Neural cell (in vitro differentiated cells): ENCODE data around the gene PHOX2A.

Experiments
- CTCF ChIP-seq: fragments of 450-650 bp; IDR thresholded peaks from 2 replicates; pipeline ENCODE4 v1.5.1; 2014; ENCODE audit warnings: antibody characterized with exemption, mild to moderate bottlenecking, moderate library complexity; ENCODE audit not compliant: poor library complexity, severe bottlenecking
- EP300 ChIP-seq: fragments of 450-650 bp; conservative IDR thresholded peaks from 2 replicates; pipeline ENCODE4 v1.6.1; 2014; ENCODE audit warnings: antibody characterized with exemption, mild to moderate bottlenecking, moderate library complexity; ENCODE audit not compliant: poor library complexity, severe bottlenecking
- EZH2 ChIP-seq: fragments of 200-600, 300-800 bp; shearing (Covaris generic), sonication (generic); IDR thresholded peaks from 2 replicates; pipeline ENCODE4 v1.6.1; 2014; ENCODE audit warnings: antibody characterized with exemption, low read length, borderline replicate concordance, mild to moderate bottlenecking; ENCODE audit not compliant: insufficient read depth, poor library complexity, severe bottlenecking
- MXI1 ChIP-seq: fragments of 450-650 bp; conservative IDR thresholded peaks from 2 replicates; pipeline ENCODE4 v1.6.1; 2014; ENCODE audit warnings: antibody characterized with exemption, mild to moderate bottlenecking; ENCODE audit not compliant: poor library complexity, severe bottlenecking
- RAD21 ChIP-seq: fragments of 450-650 bp; conservative IDR thresholded peaks from 2 replicates; pipeline ENCODE4 v1.6.1; 2014; ENCODE audit warnings: antibody characterized with exemption, mild to moderate bottlenecking, moderate library complexity
- TAF1 ChIP-seq: IDR thresholded peaks from 2 replicates; pipeline ENCODE4 v1.6.1; 2012; ENCODE audit warnings: low read depth

- TF ChIP-seq CTCF = no peak
- no peak for TF ChIP-seq EP300
- no peak for TF ChIP-seq RAD21
- no peak for TF ChIP-seq MXI1
- TF ChIP-seq EZH2 = no peak
- TF ChIP-seq TAF1 = no peak
Measured at GRCh38 chr11:72228229-72228843, 15.6 kb downstream of the PHOX2A start.
